Type B pancreatic cell (in vitro differentiated cells): ENCODE data around the gene BRCA2. TPM values are rescaled to one million over a fixed set of nuclear protein-coding genes. Genes with fewer than 3 reads are reported as not detected.
A peak's percentile ranks its signal among the peaks of the same experiment; 100 is the strongest.

Experiments used
- DNase-seq: peaks from one replicate; pipeline ENCODE4 v3.0.0; 2021; ENCODE audit warnings: mixed read lengths; ENCODE audit not compliant: unreplicated experiment; ENCODE audit errors: extremely low spot score
- H3K27ac Mint-ChIP-seq: 2 replicates; pipeline ENCODE4 v1.8.0; 2021; ENCODE audit warnings: mild to moderate bottlenecking, mixed read lengths
- H3K27me3 Mint-ChIP-seq: 2 replicates; pipeline ENCODE4 v1.8.0; 2021; ENCODE audit warnings: mixed read lengths
- H3K36me3 Mint-ChIP-seq: 2 replicates; pipeline ENCODE4 v1.8.0; 2021; ENCODE audit warnings: mixed read lengths
- H3K4me1 Mint-ChIP-seq: one replicate; pipeline ENCODE4 v1.8.0; 2021; ENCODE audit warnings: mixed read lengths; ENCODE audit not compliant: unreplicated experiment
- H3K4me3 Mint-ChIP-seq: 2 replicates; pipeline ENCODE4 v1.8.0; 2021; ENCODE audit warnings: mild to moderate bottlenecking, mixed read lengths
- H3K9me3 Mint-ChIP-seq: 2 replicates; pipeline ENCODE4 v1.8.0; 2021; ENCODE audit warnings: mixed read lengths
- total RNA-seq: library from RNA; stranded (reverse); gene quantifications from 2 replicates; pipeline ENCODE4 v1.2.1, GENCODE V29; 2021; ENCODE audit warnings: low replicate concordance
- TF ChIP-seq, protein P1 (sequence below): fragments of 200-600 bp; sonication (generic); conservative IDR thresholded peaks from 2 replicates; pipeline ENCODE4 v1.5.0; 2021; ENCODE audit warnings: antibody characterized with exemption, mild to moderate bottlenecking

The BRCA2 gene
- total RNA-seq, 1 donor from 2014 or later, result 10.6 TPM

DNA sequence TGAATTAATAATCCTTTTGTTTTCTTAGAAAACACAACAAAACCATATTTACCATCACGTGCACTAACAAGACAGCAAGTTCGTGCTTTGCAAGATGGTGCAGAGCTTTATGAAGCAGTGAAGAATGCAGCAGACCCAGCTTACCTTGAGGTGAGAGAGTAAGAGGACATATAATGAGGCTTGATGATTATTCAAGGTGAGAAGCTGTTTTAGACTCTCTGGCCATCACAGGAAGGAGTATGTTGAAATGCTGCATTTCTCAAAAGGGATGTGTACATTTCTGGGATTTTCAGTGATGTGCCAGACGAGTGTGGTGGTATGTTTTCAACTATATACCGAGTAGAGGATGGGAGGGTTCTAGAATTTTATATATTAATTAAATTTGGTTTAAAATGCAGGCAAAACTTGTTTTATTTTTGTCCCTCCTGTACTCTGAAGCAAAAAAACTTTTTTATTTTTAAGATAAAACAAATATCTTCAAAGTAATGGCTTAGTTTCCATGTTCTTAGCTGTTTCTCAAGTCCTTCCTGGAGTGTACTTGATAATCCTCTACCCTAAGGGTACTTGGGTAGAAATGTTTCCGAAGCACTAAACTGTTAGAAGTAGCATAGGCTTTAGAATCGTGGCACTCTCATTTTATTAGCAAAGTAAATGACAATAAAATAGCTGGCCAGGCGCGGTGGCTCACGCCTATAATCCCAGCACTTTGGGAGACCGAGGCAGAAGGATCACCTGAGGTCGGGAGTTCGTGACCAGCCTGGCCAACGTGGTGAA lies 61.5 kb downstream of the BRCA2 start:
- peaks cover 24% of the 10 kb centered on the region for H3K36me3 Mint-ChIP-seq
- H3K27me3 Mint-ChIP-seq, result no peaks in the 10 kb centered on the region
- H3K4me1 Mint-ChIP-seq, result no peaks in the 10 kb centered on the region
- no peak overlapping the region for H3K27ac Mint-ChIP-seq
- H3K4me3 Mint-ChIP-seq, result no peak overlapping the region
- H3K9me3 Mint-ChIP-seq, result no peaks in the 10 kb centered on the region
- DNase-seq, result no peak
- TF ChIP-seq, protein P1, sequence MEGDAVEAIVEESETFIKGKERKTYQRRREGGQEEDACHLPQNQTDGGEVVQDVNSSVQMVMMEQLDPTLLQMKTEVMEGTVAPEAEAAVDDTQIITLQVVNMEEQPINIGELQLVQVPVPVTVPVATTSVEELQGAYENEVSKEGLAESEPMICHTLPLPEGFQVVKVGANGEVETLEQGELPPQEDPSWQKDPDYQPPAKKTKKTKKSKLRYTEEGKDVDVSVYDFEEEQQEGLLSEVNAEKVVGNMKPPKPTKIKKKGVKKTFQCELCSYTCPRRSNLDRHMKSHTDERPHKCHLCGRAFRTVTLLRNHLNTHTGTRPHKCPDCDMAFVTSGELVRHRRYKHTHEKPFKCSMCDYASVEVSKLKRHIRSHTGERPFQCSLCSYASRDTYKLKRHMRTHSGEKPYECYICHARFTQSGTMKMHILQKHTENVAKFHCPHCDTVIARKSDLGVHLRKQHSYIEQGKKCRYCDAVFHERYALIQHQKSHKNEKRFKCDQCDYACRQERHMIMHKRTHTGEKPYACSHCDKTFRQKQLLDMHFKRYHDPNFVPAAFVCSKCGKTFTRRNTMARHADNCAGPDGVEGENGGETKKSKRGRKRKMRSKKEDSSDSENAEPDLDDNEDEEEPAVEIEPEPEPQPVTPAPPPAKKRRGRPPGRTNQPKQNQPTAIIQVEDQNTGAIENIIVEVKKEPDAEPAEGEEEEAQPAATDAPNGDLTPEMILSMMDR, result no peak

DNA sequence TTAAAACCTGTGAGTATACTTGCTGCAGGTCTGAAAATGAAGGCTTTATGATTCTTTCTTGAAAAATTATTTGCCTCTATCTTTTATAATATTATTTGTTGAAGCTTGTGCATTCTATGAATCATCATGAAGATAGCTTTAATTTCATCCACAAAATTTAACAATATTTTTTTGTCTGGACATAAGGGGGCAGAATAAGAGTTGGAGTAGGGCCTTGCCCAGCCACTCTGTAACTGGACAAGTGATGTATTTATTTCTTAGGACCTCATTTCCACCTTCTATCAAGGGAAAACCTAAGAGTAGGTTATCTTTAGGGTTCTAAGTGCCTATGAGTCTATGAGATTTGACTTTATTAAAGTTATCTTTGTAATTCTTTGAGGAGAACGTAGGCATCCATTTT lies 62.7 kb downstream of the BRCA2 start:
- TF ChIP-seq, protein P1, result no peak
- no peak for DNase-seq
- H3K4me1 Mint-ChIP-seq, result no peaks in the 10 kb centered on the region
- H3K27me3 Mint-ChIP-seq, result no peaks in the 10 kb centered on the region
- peaks cover 15% of the 10 kb centered on the region for H3K36me3 Mint-ChIP-seq
- no peak overlapping the region for H3K4me3 Mint-ChIP-seq
- H3K27ac Mint-ChIP-seq, result no peak overlapping the region
- no peaks in the 10 kb centered on the region for H3K9me3 Mint-ChIP-seq

DNA sequence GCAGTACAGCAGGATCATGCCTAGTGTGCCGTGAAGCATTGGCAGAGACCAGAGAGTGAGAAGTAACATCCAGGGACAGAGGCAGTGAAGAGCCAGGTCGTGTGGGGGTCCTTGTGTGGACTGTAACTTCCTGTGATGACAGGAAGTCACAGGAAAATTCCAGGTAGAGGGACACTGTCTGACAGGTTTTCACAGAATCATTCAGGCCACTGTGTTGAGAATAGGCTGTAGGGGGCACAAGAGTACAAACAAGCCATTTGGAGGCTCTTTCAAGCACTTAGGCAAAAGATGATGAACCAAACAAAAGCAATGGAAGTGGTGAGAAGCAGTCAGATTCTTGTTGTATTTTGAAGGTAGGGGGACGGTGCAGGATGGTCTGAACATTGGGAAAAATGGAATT lies 66.2 kb downstream of the BRCA2 start:
- TF ChIP-seq, protein P1, result peak; percentile 57
- H3K4me3 Mint-ChIP-seq, result no peak overlapping the region
- no peaks in the 10 kb centered on the region for H3K36me3 Mint-ChIP-seq
- no peaks in the 10 kb centered on the region for H3K4me1 Mint-ChIP-seq
- H3K27ac Mint-ChIP-seq, result no peak overlapping the region
- no peaks in the 10 kb centered on the region for H3K9me3 Mint-ChIP-seq
- no peaks in the 10 kb centered on the region for H3K27me3 Mint-ChIP-seq
- no peak for DNase-seq

DNA sequence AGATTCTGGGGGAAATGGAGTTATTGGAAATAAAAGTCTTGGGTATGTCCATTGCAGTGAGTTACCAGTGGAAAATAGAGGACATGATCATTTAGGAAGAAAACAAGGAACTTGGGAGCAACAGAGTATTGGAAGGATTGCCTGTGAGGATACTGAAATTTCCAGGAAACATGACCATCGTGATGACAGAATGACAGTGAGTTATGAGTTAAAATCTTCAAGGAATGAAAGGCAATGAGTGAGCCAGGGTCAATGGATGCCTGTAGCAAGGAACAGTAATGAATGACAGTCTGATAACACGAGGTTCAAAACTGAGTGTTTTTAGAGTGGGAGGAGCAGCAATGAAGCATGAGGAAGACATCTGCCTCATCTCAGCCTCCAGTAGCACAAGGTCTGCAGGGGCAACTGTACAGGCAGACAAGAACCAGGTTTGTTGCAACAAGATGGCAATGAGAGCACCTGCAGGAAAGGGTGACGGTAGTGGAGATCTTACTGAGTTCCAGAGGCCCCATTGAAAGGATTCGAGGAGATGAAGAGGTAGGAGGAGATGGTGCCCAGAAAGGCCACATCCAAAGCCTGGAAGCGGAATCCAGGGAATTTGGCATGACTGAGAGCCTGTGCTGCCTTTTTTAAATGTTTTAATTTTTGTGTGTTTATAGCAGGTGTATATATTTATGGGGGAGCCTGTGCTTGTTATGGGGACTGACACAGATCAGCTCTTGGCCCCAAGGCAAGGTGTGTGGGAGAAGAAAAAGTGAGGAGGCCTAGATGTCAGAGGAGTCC lies 68.7 kb downstream of the BRCA2 start:
- H3K27me3 Mint-ChIP-seq, result no peaks in the 10 kb centered on the region
- no peak overlapping the region for H3K27ac Mint-ChIP-seq
- no peaks in the 10 kb centered on the region for H3K4me1 Mint-ChIP-seq
- TF ChIP-seq, protein P1, result no peak
- H3K36me3 Mint-ChIP-seq, result no peaks in the 10 kb centered on the region
- no peak for DNase-seq
- no peak overlapping the region for H3K4me3 Mint-ChIP-seq
- no peaks in the 10 kb centered on the region for H3K9me3 Mint-ChIP-seq

DNA sequence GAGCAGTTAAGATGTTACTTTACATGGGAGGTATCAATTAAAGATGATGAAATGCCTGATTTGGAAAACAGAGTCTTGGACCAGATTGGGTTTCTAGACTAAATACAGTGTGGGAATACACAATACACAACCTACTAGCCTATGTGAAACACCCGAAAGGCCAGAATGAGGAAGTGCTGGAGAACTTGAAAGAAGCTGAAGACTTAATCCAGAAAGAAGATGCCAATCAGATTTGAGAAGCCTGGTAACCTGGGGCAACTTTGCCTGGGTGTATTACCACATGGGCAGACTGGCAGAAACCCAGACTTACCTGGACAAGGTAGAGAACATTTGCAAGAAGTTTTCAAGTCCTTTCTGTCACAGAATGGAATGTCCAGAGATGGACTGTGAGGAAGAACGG lies 69.4 kb downstream of the BRCA2 start:
- Mint-ChIP-seq H3K4me1 (no peaks in the 10 kb centered on the region), H3K27ac (no peak overlapping the region), H3K9me3 (no peaks in the 10 kb centered on the region), H3K36me3 (no peaks in the 10 kb centered on the region), H3K27me3 (no peaks in the 10 kb centered on the region), H3K4me3 (no peak overlapping the region)
- TF ChIP-seq, protein P1, result no peak
- no peak for DNase-seq
